Astrocyte (in vitro differentiated cells and primary cell): ENCODE data around the gene NRG2.

Experiments used
- EZH2 ChIP-seq: IDR thresholded peaks from 2 replicates; pipeline ENCODE4 v1.6.1; 2012; ENCODE audit warnings: mild to moderate bottlenecking, low read length, inconsistent platforms; ENCODE audit not compliant: insufficient read depth
- TF ChIP-seq, protein P1 (sequence below): IDR thresholded peaks from 2 replicates; pipeline ENCODE4 v1.5.1; 2011; ENCODE audit warnings: low read depth, mild to moderate bottlenecking, inconsistent platforms, low read length, moderate library complexity; ENCODE audit not compliant: insufficient read depth

DNA sequence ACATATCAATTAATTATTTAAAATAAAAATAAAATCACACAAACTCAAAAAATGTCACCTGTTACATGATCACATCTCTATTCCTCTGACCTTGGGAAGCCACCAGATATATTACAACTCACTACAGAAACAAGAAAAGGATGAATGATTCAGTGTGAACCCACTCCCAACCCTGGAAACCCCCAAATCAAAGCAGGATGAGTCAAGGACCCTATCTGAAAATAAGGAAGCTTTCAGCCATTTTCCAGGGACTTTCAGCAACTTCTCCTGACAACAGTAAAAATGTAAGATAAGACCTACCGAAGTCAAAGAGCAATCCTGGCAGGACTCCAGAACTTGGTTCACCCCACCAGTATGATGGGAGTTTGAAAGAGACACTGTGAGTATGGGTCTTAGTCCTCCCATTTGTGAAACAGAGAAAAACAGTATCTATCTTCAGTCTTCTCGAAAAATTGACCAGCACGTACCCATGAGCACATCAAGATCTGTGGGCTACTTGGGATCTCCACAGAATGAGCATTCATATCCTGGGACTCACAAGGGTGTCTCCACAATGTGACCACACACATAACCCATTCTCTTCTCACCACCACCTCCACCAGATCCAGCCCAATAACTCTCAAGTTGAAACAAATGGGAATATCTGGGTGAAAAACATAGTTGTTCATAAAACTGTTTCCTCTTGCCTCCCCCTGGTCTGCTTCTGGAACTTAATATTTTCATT lies 9.9 kb downstream of the NRG2 start:
- TF ChIP-seq, protein P1, sequence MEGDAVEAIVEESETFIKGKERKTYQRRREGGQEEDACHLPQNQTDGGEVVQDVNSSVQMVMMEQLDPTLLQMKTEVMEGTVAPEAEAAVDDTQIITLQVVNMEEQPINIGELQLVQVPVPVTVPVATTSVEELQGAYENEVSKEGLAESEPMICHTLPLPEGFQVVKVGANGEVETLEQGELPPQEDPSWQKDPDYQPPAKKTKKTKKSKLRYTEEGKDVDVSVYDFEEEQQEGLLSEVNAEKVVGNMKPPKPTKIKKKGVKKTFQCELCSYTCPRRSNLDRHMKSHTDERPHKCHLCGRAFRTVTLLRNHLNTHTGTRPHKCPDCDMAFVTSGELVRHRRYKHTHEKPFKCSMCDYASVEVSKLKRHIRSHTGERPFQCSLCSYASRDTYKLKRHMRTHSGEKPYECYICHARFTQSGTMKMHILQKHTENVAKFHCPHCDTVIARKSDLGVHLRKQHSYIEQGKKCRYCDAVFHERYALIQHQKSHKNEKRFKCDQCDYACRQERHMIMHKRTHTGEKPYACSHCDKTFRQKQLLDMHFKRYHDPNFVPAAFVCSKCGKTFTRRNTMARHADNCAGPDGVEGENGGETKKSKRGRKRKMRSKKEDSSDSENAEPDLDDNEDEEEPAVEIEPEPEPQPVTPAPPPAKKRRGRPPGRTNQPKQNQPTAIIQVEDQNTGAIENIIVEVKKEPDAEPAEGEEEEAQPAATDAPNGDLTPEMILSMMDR: no peak
- no peak for TF ChIP-seq EZH2
